Measurements from ENCODE around the gene PRKG1.

Gene PRKG1

DNA sequence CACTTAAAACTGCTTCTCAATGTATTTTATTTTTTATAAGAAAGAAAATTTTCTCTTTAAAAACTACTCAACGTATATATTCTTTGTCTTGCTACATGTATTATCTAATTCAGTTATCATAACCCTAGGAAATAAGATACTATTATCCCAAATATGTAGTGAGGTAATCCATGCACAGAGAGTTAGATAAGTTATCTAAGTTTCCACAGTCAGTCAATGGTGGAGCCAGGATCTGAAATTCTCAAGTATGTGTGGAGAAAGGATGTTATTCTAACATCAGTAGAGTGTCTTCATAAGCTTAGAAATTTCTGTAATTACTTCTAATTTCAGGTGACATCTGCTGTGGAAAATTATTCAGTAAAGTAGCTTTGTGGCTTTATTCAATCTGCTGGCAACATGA, 385.2 kb downstream of the PRKG1 start:
- no peak for DNase-seq

GRCh38 chr10:51462076-51462779, 387.9 kb downstream of the PRKG1 start:
- DNase-seq = no peak

DNA sequence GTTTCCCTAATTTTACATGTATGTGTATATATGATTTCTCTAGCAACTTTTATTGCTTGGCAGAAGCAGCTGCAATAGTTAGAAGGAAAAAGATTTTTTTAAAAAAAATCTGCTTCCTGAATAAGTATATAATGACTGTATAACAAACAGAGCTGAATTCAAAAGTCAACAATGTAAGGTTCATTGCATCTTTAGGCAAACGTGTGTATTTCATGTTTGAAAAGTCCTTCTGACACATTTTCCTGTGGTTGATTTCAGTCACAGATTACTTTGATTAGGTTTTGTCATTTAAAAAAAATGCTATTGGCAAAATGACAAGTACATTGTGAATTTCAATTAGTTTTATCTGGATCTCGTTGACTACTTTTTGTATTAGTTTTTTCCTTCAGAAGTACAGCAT, 394.1 kb downstream of the PRKG1 start:
- peak; percentile 85 for DNase-seq

GRCh38 chr10:51469686-51470085, 395.4 kb downstream of the PRKG1 start:
- no peak for DNase-seq

DNA sequence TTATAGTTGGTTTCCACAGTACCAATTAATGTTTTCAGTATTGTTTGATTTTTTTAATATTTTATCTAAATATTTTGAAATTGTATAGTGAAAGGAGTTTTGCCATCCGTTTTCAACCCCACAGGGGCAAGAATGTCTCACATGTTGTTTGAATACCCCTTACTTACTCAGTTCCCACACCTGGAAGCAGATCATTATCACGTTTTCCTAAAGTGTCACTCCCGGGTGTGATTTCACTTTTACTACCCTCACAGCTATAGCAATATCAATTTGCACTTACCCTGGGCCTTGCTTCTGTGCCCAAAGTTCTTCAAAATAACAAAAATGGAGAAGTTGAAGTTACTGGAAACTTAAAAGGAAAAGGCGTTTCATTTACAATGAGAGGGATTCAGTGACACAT, 397.0 kb downstream of the PRKG1 start:
- DNase-seq = no peak

- DNase-seq = no peak
Observed at GRCh38 chr10:51472154-51472553, 397.9 kb downstream of the PRKG1 start.

GRCh38 chr10:51479711-51480110, 405.4 kb downstream of the PRKG1 start:
- no peak for DNase-seq

GRCh38 chr10:51485668-51486067, 411.4 kb downstream of the PRKG1 start:
- DNase-seq = no peak

DNA sequence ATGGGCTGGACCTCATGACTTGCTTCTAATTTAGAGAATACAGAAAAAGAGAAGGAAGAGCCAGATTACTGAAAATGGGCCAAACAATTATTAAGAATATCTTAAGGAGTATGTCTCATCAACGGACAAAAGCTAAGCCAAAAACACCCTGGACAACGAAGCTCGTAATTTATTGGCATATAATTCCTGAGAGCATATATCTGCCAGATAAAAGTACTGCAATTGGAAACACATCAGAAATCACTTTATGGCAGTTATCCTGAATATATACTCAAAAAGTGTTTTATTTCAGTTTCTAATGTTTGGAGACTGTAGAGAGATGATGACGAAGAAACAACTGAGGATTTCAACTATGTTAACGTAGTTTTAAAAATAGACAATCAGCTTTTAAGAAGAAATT, 413.3 kb downstream of the PRKG1 start:
- no peak for DNase-seq

DNA sequence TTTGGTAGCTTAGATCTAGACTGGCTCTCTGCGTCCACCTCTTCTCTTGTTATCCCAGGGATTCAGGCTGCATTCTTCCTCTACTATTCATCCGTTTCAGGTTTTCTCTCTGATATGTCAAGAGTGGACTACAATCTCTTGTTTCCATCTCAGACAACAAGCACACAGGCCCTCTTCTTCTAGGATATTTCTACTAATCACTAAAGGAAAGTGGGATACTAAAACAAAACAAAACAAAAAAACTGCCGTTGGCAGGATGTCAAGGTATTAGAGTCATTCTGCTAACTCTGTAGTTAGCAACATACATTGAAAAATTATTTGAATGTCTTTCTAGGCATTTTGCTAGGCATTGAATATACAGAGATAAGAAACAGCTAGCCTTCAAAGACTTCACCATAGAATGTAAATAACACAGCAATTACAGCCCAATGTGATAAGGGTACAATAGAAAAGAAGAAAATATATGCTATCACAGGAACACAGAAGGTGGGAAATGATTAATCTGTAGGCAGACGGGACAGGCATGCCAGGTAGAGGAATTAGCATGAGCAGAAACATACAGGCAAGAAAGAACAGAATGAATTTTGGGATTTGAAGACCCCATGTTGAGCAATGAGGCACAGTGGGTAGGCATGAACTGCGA, 414.6 kb downstream of the PRKG1 start:
- no peak for DNase-seq

DNA sequence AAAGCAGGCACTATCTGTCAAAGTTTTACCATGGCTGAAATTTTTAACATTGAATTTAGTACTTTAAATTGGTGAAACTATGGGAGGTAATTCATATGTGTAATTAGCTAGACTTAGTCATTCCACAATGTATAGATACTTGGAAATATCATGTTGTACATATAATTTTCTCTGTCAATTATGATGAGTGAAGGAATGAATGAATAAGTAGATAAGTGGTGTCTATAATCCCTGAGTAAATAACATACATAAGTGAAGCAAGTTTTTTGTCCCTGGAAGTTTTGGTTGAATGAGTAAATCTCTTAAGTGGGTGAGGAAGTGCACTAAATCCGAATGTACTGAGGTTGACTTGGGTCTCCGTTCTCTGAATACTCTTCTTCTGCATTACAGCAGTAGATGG, 424.1 kb downstream of the PRKG1 start:
- peak; percentile 39 for DNase-seq

- no peak for DNase-seq
Observed at GRCh38 chr10:51501396-51501795, 427.1 kb downstream of the PRKG1 start.

DNA sequence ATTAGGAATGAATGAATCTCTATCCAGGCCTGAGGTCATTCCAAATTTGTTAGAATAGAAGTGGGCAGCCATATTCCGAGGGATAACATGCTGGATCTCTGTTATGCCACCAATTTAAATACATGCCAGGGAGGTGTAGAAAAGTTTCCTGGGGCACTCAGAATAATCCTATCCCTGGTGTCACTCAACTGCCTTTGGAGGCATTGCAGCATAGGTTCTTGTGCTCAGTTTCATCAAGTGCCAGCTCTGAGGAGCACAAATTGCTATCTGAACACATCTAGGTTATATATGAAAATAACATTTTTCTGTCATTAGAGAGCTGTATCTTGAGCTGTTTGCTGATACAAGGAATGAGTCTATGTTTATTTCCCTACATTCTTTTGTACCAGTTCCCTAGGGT, 427.8 kb downstream of the PRKG1 start:
- no peak for DNase-seq

DNA sequence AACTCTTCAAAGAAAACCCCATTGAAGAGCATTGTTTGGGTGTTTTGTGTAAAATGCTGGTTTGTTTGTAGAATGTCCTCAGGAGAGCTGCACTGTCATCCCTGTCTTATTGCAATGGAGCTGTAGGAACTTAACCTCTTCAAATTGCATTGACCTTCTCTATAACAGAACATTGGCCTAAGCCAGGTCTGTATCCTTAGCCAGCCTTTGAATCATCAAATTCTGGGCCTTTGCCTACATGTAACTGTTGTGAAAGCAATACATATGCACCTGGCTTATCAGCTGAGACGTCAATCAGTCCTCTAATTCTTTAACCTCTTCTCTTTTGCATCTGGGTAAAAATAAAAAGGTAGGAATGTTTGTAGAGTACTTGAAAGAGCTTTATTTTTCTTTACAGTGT, 429.1 kb downstream of the PRKG1 start:
- no peak for DNase-seq

GRCh38 chr10:51507476-51507875, 433.2 kb downstream of the PRKG1 start:
- DNase-seq = no peak

DNA sequence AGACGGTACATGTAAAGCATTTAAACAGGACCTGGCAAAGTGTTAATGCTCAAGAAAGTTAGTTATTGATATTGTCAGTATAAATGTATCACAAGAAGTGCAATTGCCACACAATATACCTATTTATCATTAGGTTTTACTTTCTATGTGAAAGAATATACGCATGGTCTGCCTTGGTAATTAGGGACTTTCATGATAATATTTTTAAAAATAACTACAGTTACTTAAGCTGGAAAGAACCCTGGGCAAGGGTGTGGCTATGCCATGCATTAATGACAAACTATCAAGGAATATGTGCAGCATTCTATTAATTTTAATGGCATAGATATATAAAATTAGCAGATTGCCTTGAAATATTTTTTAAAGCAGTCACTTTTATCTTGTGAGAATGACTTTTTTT, 433.9 kb downstream of the PRKG1 start:
- no peak for DNase-seq

DNA sequence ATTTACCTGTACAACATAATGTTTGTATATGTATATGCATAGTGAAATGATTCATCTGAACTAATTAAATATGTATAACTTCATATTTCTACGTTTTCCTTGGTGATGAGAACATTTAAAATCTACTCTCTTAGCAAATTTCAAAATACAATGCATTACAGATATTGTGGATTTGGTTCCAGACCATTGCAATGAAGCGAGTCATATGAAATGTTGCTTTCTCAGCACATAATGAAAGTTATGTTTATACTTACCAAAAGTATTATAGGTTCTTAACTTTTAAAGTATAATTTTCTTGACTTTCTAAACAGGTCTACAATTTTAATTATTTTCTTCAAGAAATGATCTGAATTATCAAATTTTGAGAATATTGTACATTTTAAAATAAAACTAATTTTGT, 435.9 kb downstream of the PRKG1 start:
- DNase-seq = no peak

GRCh38 chr10:51521605-51522004, 447.3 kb downstream of the PRKG1 start:
- no peak for DNase-seq

DNA sequence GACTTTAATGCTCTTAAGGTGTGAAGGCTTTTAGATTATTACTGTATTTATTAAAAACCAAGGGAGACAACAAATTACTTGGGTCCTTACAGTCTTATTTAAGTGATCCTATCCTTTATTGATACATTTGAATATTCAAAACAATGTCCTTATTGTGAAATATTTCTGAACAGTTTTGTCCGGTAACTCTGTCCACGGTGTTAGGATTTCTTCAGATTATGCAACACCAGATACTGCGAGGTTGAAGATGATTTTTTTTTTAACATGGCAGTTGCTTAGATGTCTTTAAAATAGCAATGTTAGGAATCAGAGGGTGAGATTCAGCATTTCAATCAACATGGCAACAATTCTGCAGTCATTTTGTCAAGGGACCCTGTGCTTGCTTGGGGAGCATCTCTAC, 448.6 kb downstream of the PRKG1 start:
- no peak for DNase-seq

GRCh38 chr10:51523440-51523839, 449.2 kb downstream of the PRKG1 start:
- DNase-seq = no peak

GRCh38 chr10:51524041-51524440, 449.8 kb downstream of the PRKG1 start:
- no peak for DNase-seq

GRCh38 chr10:51527522-51528219, 453.4 kb downstream of the PRKG1 start:
- DNase-seq = no peak

- DNase-seq = no peak
Observed at GRCh38 chr10:51528527-51528926, 454.2 kb downstream of the PRKG1 start.

GRCh38 chr10:51530541-51530940, 456.3 kb downstream of the PRKG1 start:
- no peak for DNase-seq
